ENCODE results near the gene GABBR1.

Gene GABBR1

DNA sequence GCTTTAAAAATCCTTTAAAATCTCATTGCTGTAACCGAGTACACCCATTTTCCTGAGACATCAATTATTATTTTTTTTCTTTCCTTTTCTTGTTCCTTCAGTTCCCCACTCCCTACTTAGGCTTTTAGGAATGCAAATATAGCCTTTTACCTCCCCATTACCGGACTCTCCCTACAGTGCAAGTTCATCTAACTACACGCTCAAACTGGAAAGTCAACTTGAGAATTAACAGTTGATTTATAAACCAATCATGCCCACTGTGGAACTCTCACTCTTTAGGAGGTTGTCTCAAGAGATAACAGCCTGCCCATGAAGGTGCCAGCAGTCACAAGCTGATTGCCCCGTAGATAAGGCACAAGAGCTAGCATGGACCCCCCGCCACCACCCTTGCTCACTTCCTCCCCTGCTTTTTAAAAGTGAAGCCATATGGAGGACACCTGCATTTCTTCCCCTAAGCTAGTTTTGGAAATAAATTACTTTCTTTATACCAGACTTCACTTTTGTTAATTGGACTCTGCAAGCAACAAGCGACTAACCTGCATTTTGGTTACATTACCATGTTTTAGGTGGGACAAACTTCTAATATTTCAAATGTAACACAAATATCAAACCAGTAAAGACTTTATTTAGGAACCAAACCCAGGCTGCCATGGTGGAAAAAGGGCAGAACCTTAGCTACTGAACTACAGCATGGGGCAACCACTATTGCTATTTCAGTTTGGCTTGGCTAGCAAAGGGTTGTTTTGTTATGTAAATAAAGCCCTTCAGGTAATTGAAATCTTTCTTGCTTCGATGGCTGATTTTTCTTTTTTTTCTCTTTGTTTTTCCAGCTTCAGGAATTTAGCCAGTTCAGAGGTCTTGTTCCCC, 108.3 kb downstream of the GABBR1 start:
- DNase-seq: no peak

DNA sequence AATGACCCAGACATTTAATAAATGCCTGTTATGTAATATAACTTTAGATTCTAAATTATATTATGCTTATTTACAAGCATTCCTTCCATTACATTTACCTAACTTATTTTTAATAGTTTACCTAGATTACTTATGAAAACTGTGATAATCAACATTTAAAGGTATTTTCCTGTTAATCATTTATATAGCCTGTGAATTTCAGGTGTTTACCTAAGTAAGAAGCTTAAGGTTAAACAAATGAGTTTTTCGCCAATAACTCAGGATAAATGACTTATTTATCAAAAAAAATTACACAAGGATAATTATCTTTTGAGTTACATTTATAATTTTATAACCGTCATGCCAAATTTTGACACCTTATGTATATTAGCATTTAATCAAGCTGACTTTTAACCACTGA, 108.9 kb downstream of the GABBR1 start:
- no peak for DNase-seq

DNA sequence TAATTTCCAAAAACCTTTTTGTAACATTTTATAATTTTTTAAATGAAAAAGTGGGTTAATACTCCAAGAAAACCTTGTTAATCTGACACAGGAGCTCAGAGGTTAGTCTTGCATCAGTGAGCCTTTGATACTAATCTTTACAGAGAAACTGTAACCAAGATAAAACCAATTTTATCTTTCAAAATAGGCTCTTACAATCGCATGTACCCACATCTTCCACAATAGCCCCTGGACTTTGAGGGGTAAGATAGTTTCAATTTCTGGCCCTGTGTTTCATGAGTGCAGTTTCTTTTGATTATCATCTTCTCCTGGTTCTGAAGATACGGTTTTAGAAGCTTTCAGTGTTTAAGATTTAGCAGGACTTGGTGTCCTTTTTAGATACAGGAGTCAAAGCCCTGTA, 110.8 kb downstream of the GABBR1 start:
- no peak for DNase-seq

DNA sequence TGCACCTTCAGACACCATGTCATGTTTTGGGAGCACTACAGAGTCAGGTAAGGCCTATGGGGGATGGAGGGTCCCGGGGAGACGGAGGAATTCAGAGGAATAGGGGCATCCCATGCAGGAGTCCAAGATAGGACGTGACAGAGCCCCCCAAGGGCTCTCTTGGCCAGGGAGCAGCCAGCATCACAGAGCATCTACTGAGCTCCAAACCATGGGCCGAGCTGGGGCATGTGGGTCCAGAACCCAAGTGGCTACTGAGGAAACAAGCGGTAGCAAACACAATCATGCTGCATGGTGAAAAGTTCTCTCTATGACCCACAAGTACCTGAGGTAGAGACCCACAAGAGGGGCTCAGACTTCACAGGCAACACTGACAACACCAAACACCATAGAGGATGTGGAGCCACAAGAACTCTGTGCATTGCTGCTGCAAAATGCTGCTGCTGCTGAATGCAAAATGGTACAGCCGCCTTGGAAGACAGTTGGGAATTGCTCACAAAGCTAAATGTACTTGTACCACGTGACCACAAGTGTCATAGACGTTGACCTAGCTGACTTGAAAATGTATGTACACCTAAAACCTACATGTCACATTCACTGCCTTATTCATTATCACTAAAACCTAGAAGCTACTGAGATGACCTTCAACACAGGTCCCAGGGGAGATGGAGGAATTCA, 111.8 kb downstream of the GABBR1 start:
- no peak for DNase-seq

DNA sequence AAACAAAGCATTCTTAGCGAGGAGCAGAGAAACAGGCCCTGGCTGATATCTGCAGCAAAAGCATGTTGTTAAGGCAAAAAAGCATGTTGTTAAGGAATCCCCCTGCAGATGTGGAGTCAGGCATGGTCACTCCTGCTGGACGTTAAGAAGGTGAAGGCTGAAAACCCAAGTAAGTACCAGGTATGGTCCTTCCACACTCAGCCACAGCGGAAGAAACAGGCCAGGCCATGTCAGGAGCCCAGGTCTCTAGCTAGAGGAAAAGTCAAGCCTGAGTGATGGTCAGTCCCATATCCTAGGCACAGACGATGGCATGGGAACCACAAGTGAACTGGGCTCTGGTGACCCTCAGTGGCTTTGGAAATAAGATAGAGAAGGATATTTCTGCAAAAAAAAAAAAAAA, 112.8 kb downstream of the GABBR1 start:
- DNase-seq: no peak

DNA sequence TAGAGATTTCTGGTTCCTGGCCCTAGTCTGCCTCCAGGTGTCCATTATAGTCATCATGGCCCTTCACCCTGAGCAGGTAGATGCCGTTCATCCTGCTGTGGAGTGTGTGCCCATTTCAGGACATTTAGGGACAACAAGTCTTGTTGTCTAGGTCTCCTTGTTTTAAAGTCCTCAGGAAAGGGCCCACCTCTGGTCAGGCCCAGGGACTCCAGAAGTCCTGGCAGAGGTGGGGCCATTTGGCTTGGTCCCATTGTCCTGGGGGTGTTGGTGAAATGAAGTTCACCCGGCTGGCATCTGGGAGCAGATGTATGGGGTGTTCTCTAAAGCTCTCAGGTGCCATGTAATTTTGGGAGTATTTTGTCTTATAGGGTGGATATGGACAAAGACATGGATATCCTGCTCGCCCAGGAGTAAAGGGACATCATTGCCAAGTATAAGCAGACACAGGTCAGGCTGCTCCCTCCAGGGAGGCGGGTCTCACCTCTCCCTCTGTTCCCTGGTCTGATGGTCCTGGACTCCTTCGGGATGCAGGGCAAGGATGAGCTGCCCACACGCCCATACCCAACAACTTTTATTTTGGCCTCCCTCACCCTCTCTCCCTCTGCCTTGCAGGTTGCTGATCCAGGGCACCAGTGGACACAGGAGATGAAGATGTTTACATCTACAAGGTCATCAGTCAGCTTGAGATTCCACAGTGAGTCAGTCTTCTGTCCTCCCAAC, 113.5 kb downstream of the GABBR1 start:
- DNase-seq: no peak

DNA sequence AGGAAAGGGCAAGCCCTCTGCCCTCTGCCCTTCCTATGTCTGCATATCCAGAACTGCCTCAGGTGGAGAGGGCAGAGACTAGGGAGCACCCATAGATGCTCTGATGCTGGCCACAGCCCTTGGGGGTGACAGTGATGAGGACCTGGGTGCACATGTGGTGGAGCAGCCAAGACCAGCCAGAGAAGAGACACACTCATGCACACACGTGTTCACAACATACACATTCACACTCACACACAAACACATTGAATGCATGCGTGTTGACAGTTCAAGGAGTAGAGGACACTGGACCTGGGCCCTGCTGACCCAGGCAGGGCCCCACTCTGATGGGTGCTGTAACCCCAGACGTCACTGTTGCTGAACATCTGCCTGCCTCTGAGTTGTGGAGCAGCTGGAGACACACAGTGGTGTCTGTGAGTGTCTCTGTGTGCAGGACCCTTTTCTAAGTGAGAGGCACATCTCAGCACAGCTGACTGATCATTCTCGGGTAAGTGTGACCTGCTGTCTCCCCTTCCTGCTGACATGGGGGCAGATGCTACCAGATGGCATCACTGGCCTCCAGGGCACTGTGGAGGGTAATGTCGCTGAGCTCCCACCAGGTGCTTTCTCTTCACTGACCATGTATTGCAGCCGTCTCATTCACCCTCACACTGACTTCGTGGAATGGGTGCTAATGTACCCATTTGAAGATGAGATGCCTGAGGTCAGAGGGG, 115.1 kb downstream of the GABBR1 start:
- no peak for DNase-seq

DNA sequence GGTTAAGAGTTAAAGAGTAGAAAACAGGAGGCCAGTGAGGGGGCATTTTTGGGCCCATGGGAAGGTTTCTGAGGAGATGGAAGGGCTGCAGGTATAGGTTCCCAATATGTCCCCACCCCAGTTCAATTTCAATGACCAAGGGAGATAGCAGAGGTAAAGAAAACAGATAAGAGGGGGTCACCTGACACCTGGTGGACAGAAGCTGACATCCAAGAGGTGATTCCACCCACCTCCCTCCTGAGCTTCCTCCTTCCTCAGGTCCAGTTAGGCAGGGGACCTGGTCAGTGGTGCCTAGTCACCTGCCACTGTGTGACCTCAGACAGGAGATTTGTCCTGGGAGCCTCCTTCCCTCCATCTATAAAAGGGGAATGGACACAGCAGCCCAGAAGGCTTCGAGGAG, 115.7 kb downstream of the GABBR1 start:
- DNase-seq: no peak

DNA sequence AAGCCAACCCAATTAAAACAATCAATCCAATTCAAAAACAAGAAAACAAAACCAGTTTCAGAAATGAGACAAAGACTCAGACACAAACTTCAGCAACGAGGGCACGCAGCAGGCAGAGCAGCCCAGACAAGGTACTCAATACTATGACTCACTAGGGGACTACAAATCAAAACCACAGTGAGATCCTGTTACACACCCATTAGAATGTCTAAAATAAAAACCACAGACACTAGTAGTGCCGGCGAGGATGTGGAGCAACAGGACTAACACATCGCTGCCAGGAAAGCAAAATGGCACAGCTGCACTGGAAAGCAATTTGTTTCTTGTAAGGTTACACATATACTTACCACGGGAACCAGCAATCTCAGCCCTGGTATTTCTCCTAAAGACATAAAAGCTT, 116.9 kb downstream of the GABBR1 start:
- no peak for DNase-seq

DNA sequence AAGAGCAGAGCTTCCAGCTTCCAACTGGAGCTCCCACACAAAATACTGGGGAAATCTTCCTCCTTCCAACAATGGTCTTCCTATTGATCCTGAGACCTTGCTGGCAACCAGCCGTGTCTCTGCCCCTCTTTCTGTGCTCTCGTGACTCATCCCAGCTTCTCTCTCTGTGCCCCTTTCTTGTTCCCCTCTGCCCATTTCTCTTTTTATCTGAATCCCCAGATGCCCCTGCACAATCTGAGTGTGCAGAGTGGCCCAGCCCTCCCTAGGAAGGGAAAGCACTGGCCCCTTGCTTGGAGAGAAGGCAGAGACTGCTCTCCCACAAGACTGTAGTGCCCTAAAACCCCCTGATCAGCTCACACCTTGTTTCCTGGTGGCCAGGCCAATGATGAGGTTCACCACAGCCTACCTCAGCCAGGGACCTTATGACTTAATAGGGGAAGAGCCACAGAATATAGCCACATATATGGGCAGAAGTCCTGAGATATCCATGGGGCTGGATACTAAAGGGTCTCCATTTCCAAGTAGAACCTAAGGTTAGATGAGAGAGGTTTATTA, 122.2 kb downstream of the GABBR1 start:
- DNase-seq: no peak

DNA sequence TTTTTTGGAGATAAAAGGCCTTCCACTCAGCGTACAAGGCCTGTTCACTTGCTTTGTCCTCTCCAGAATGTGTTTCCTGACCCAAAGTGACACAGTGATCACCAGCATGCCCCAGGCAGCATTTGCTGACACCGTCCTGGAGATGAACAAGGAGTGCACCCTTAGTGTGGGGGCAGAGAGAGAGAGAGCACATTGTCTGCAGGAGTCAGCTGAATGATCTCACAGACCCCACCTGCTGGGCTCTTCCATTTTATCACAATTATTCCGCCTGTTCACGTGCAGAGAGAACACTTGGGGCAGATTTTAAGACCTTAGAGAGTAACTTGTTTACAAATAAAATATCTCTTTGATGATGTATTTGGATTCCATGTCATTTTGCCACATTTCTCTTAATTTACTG, 122.8 kb downstream of the GABBR1 start:
- peak in 1 of 2 experiments; percentile 7 for DNase-seq

All from NCI-H524 (cell line).